Measurements from ENCODE around the gene HIP1. TPM values are rescaled to one million over a fixed set of nuclear protein-coding genes. Genes with fewer than 3 reads are reported as not detected.
A peak's percentile ranks its signal among the peaks of the same experiment; 100 is the strongest.
"Not testable (repeated sequence)": the region's sequence is repeated elsewhere in the genome, so short reads cannot be mapped to it uniquely, and the experiment has no call there.

Gene HIP1
- total RNA-seq, 1 donor from 2014 or later: 14.0 TPM

- no peak overlapping the region for H2AFZ ChIP-seq (ENCODE audit: low read depth, low read length)
- TF ChIP-seq CTCF (IDR thresholded peaks at IDR 0.05; ENCODE audit: insufficient read depth, low read depth, low read length): no peak
- TF ChIP-seq EZH2 (IDR thresholded peaks at IDR 0.05; ENCODE audit: insufficient read depth, low read length): no peak
- H3K27ac ChIP-seq (ENCODE audit: low read depth, low read length): no peak overlapping the region
- Mint-ChIP-seq H3K27me3 (ENCODE audit: low read depth, unreplicated experiment) (peaks cover 3% of the 10 kb centered on the region), H3K4me3 (ENCODE audit: unreplicated experiment) (no peak overlapping the region), H3K4me1 (ENCODE audit: low read depth, unreplicated experiment) (peaks cover 2% of the 10 kb centered on the region), H3K27ac (ENCODE audit: unreplicated experiment) (no peak overlapping the region), H3K9me3 (ENCODE audit: unreplicated experiment) (peaks cover 2% of the 10 kb centered on the region), H3K36me3 (ENCODE audit: low read depth, unreplicated experiment) (peaks cover 16% of the 10 kb centered on the region)
- FAIRE-seq (no peak), DNase-seq (ENCODE audit: low read depth) (no peak)
- no peak overlapping the region for H3K9ac ChIP-seq (ENCODE audit: low read length)
- H4K20me1 ChIP-seq (ENCODE audit: insufficient read depth, low read length): no peaks in the 10 kb centered on the region
- H3K9me3 ChIP-seq (ENCODE audit: insufficient read depth, low read depth, low read length): no peaks in the 10 kb centered on the region
- no peaks in the 10 kb centered on the region for H3K27me3 ChIP-seq (ENCODE audit: insufficient read depth, low read length)
- H3K4me3 ChIP-seq (ENCODE audit: insufficient read depth, low read depth, low read length): no peak overlapping the region
- peaks cover 6% of the 10 kb centered on the region for H3K4me1 ChIP-seq (ENCODE audit: insufficient read depth, low read length)
- H3K36me3 ChIP-seq (ENCODE audit: insufficient read depth, low read length): peaks cover 3% of the 10 kb centered on the region
- no peak overlapping the region for H3K4me2 ChIP-seq (ENCODE audit: low read length)
- H3K79me2 ChIP-seq (ENCODE audit: insufficient read depth, low read length): no peaks in the 10 kb centered on the region
These were observed 178.8 kb downstream of the HIP1 start for GRCh38 chr7:75559976-75560365.

- H3K4me3 ChIP-seq (ENCODE audit: insufficient read depth, low read depth, low read length): no peak overlapping the region
- Mint-ChIP-seq H3K27ac (ENCODE audit: unreplicated experiment) (no peak overlapping the region), H3K4me3 (ENCODE audit: unreplicated experiment) (no peak overlapping the region), H3K4me1 (ENCODE audit: low read depth, unreplicated experiment) (no peaks in the 10 kb centered on the region), H3K36me3 (ENCODE audit: low read depth, unreplicated experiment) (peaks cover 18% of the 10 kb centered on the region), H3K9me3 (ENCODE audit: unreplicated experiment) (peaks cover 2% of the 10 kb centered on the region), H3K27me3 (ENCODE audit: low read depth, unreplicated experiment) (peaks cover 3% of the 10 kb centered on the region)
- no peak overlapping the region for H2AFZ ChIP-seq (ENCODE audit: low read depth, low read length)
- H3K9ac ChIP-seq (ENCODE audit: low read length): no peak overlapping the region
- no peak overlapping the region for H3K27ac ChIP-seq (ENCODE audit: low read depth, low read length)
- H3K27me3 ChIP-seq (ENCODE audit: insufficient read depth, low read length): no peaks in the 10 kb centered on the region
- no peaks in the 10 kb centered on the region for H3K79me2 ChIP-seq (ENCODE audit: insufficient read depth, low read length)
- peaks cover 5% of the 10 kb centered on the region for H3K36me3 ChIP-seq (ENCODE audit: insufficient read depth, low read length)
- TF ChIP-seq CTCF (IDR thresholded peaks at IDR 0.05; ENCODE audit: insufficient read depth, low read depth, low read length) (no peak), EZH2 (IDR thresholded peaks at IDR 0.05; ENCODE audit: insufficient read depth, low read length) (no peak)
- H3K4me1 ChIP-seq (ENCODE audit: insufficient read depth, low read length): peaks cover under 1% of the 10 kb centered on the region
- DNase-seq (ENCODE audit: low read depth) (peak; percentile 18), FAIRE-seq (no peak)
- no peaks in the 10 kb centered on the region for H4K20me1 ChIP-seq (ENCODE audit: insufficient read depth, low read length)
- H3K9me3 ChIP-seq (ENCODE audit: insufficient read depth, low read depth, low read length): no peaks in the 10 kb centered on the region
- H3K4me2 ChIP-seq (ENCODE audit: low read length): no peak overlapping the region
These were observed 179.3 kb downstream of the HIP1 start for GRCh38 chr7:75559355-75559975.

- H3K4me3 ChIP-seq (ENCODE audit: insufficient read depth, low read depth, low read length); H3K36me3 ChIP-seq (ENCODE audit: insufficient read depth, low read length); H3K27ac ChIP-seq (ENCODE audit: low read depth, low read length); H3K27me3 Mint-ChIP-seq (ENCODE audit: low read depth, unreplicated experiment); H2AFZ ChIP-seq (ENCODE audit: low read depth, low read length); H3K27me3 ChIP-seq (ENCODE audit: insufficient read depth, low read length); H3K4me2 ChIP-seq (ENCODE audit: low read length); DNase-seq (ENCODE audit: low read depth); H4K20me1 ChIP-seq (ENCODE audit: insufficient read depth, low read length); H3K9ac ChIP-seq (ENCODE audit: low read length); H3K4me3 Mint-ChIP-seq (ENCODE audit: unreplicated experiment); H3K27ac Mint-ChIP-seq (ENCODE audit: unreplicated experiment); H3K79me2 ChIP-seq (ENCODE audit: insufficient read depth, low read length); H3K4me1 ChIP-seq (ENCODE audit: insufficient read depth, low read length); H3K9me3 ChIP-seq (ENCODE audit: insufficient read depth, low read depth, low read length); H3K4me1 Mint-ChIP-seq (ENCODE audit: low read depth, unreplicated experiment); H3K9me3 Mint-ChIP-seq (ENCODE audit: unreplicated experiment); FAIRE-seq: not testable (repeated sequence)
- peaks cover 24% of the 10 kb centered on the region for H3K36me3 Mint-ChIP-seq (ENCODE audit: low read depth, unreplicated experiment)
These were observed 181.9 kb downstream of the HIP1 start for GRCh38 chr7:75556835-75557234.

All from astrocyte (in vitro differentiated cells and primary cell).